GM23248 (cell line): ENCODE results near the gene CACUL1.

ENCODE experiments used
- EZH2 ChIP-seq: fragments of 200-600 bp; sonication (generic); IDR thresholded peaks from 2 replicates; pipeline ENCODE4 v1.6.1; 2018; ENCODE audit warnings: antibody characterized with exemption, mild to moderate bottlenecking; ENCODE audit not compliant: insufficient read depth, poor library complexity, severe bottlenecking
- EZH2phosphoT487 ChIP-seq: fragments of 200-600 bp; sonication (generic); IDR thresholded peaks from 2 replicates; pipeline ENCODE4 v1.6.1; 2018; ENCODE audit warnings: antibody characterized with exemption, moderate library complexity, mild to moderate bottlenecking, low read depth; ENCODE audit not compliant: insufficient read depth

DNA sequence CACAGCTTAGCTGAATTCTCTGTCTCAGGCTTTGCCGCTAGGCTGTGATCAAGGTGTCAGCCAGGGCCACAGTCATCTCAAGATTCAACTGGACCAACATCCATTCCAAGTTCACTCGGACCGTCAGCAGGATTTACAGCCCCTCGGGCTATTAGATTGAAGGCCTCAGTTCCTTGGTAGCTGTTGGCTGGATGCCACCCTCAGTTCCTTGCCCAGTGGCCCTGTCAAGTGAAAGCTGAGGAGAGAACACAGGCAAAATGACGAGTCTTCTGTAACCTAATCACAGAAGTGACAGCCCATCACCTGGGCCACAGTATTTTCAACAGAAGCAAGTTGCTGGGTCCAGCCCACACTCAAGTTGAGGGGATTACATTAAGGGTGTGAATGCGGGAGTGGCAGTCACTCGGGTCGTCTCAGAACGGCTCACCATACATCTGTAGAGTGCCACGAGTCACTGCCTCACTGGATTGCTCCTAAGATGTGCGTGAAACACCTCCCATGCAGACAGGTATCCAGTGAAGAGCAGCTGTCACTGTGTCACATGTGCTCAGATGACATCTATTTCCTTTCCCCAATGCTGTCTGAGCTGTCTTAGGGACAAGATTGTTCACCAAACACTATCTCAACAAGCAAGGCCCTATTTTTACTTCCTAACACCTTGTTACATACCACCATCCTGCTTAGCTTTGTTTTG, 80.4 kb downstream of the CACUL1 start:
- TF ChIP-seq EZH2 (no peak), EZH2phosphoT487 (no peak)
